Mesenchymal stem cell (in vitro differentiated cells and primary cell): ENCODE results near the gene RGS13.
A peak's percentile ranks its signal among the peaks of the same experiment; 100 is the strongest.

Experiments used
- DNase-seq: peaks from one replicate; pipeline ENCODE4 v3.0.0-alpha.2; 2013
- H2AFZ ChIP-seq: one replicate; pipeline ENCODE4 v1.6.1; 2013; ENCODE audit warnings: low read depth, mild to moderate bottlenecking, control low read depth, inconsistent platforms, low read length, moderate library complexity
- H2AK5ac ChIP-seq: 2 replicates; pipeline ENCODE4 v1.6.1; 2013; ENCODE audit warnings: low read length, moderate library complexity, mild to moderate bottlenecking, inconsistent platforms; ENCODE audit not compliant: severe bottlenecking
- H2BK120ac ChIP-seq: one replicate; pipeline ENCODE4 v1.6.1; 2013; ENCODE audit warnings: low read depth, mild to moderate bottlenecking, inconsistent platforms, low read length, moderate library complexity
- H2BK12ac ChIP-seq, 2 experiments: one replicate each; pipeline ENCODE4 v1.6.1; 2013; ENCODE audit warnings: inconsistent platforms in 2 of 2, low read length in 2 of 2, mild to moderate bottlenecking in 2 of 2, moderate library complexity in 2 of 2, control low read depth in 1 of 2
- H2BK15ac ChIP-seq: one replicate; pipeline ENCODE4 v1.6.1; 2013; ENCODE audit warnings: mild to moderate bottlenecking, low read depth, inconsistent platforms; ENCODE audit not compliant: poor library complexity, severe bottlenecking
- H2BK5ac ChIP-seq: 2 replicates; pipeline ENCODE4 v1.6.1; 2013; ENCODE audit warnings: low read depth, mild to moderate bottlenecking, low read length, control low read depth, inconsistent platforms; ENCODE audit not compliant: poor library complexity, severe bottlenecking
- H3K14ac ChIP-seq, 2 experiments: one replicate each; pipeline ENCODE4 v1.6.1; 2013; ENCODE audit warnings: inconsistent platforms in 2 of 2, low read length in 2 of 2, control low read depth in 1 of 2, mild to moderate bottlenecking in 1 of 2, moderate library complexity in 1 of 2
- H3K18ac ChIP-seq, 2 experiments: one replicate each; pipeline ENCODE4 v1.6.1; 2013; ENCODE audit warnings: inconsistent platforms in 2 of 2, low read length in 2 of 2, control low read depth in 1 of 2, low read depth in 1 of 2, mild to moderate bottlenecking in 1 of 2
- H3K23ac ChIP-seq, 2 experiments: one replicate each; pipeline ENCODE4 v1.6.1; 2013; ENCODE audit warnings: inconsistent platforms in 2 of 2, low read length in 2 of 2, mild to moderate bottlenecking in 2 of 2, moderate library complexity in 2 of 2, control low read depth in 1 of 2
- H3K27ac ChIP-seq: 2 replicates; pipeline ENCODE4 v1.5.1; 2013; ENCODE audit warnings: mild to moderate bottlenecking, moderate library complexity, low read length, control low read depth, inconsistent platforms; ENCODE audit not compliant: poor library complexity, severe bottlenecking
- H3K27me3 ChIP-seq, 2 experiments: 2 replicates each; pipeline versions ENCODE4 v1.6.1 to v1.7.0; 2013; ENCODE audit warnings: low read length in 2 of 2, mild to moderate bottlenecking in 2 of 2, moderate library complexity in 2 of 2, control low read depth in 1 of 2, inconsistent platforms in 1 of 2; ENCODE audit not compliant: control insufficient read depth in 1 of 2, insufficient read depth in 1 of 2
- H3K36me3 ChIP-seq, 2 experiments: 2 replicates each; pipeline versions ENCODE4 v1.6.1 to v1.7.0; 2013; ENCODE audit warnings: low read length in 2 of 2, control low read depth in 1 of 2, inconsistent platforms in 1 of 2, low read depth in 1 of 2, mild to moderate bottlenecking in 1 of 2; ENCODE audit not compliant: insufficient read depth in 2 of 2, control insufficient read depth in 1 of 2
- H3K4ac ChIP-seq, 2 experiments: one replicate each; pipeline ENCODE4 v1.6.1; 2013; ENCODE audit warnings: inconsistent platforms in 2 of 2, low read length in 2 of 2, mild to moderate bottlenecking in 2 of 2, moderate library complexity in 2 of 2, control low read depth in 1 of 2, low read depth in 1 of 2
- H3K4me1 ChIP-seq: 2 replicates; pipeline ENCODE4 v1.6.1; 2013; ENCODE audit warnings: low read depth, low read length, control low read depth; ENCODE audit not compliant: control insufficient read depth, insufficient read depth
- H3K4me2 ChIP-seq: 2 replicates; pipeline ENCODE4 v1.6.1; 2013; ENCODE audit warnings: low read length, mild to moderate bottlenecking, inconsistent platforms; ENCODE audit not compliant: poor library complexity, severe bottlenecking
- H3K4me3 ChIP-seq, 2 experiments: 2 replicates each; pipeline versions ENCODE4 v1.5.1 to v1.7.0; 2013; ENCODE audit warnings: low read length in 2 of 2, mild to moderate bottlenecking in 2 of 2, control low read depth in 1 of 2, low read depth in 1 of 2; ENCODE audit not compliant: insufficient read depth in 1 of 2
- H3K79me1 ChIP-seq: replicated peaks from 2 replicates; pipeline ENCODE4 v1.6.1; 2013; ENCODE audit warnings: mild to moderate bottlenecking, control low read depth, low read length, inconsistent platforms; ENCODE audit not compliant: poor library complexity, severe bottlenecking
- H3K9ac ChIP-seq: 2 replicates; pipeline ENCODE4 v1.7.0; 2013; ENCODE audit warnings: mild to moderate bottlenecking, low read length, moderate library complexity
- H3K9me3 ChIP-seq: 2 replicates; pipeline ENCODE4 v1.7.0; 2013; ENCODE audit warnings: mild to moderate bottlenecking, low read length; ENCODE audit not compliant: control insufficient read depth
- H4K8ac ChIP-seq: one replicate; pipeline ENCODE4 v1.6.1; 2013; ENCODE audit warnings: inconsistent platforms, mild to moderate bottlenecking, low read length, moderate library complexity
- H4K91ac ChIP-seq: one replicate; pipeline ENCODE4 v1.6.1; 2013; ENCODE audit warnings: mild to moderate bottlenecking, low read length, inconsistent platforms
- WGBS: methylation state at CpG from one replicate; pipeline ENCODE4 v1.1.7; 2013; ENCODE audit warnings: mixed read lengths; 5-methylcytosine and 5-hydroxymethylcytosine counted together

RGS13 gene

GRCh38 chr1:192603218-192603787 is 32.6 kb upstream of the RGS13 start:
- H3K14ac ChIP-seq, result no peak overlapping the region
- no peak overlapping the region for H3K23ac ChIP-seq
- no peaks in the 10 kb centered on the region for H3K36me3 ChIP-seq
- no peak overlapping the region for H3K4ac ChIP-seq
- H2AK5ac ChIP-seq, result no peak overlapping the region
- H2BK15ac ChIP-seq, result no peak overlapping the region
- H3K18ac ChIP-seq, result no peak overlapping the region
- 79% methylated on average over 3 of the region's 3 CpGs for WGBS
- H3K79me1 ChIP-seq, result no peaks in the 10 kb centered on the region
- H2BK120ac ChIP-seq, result no peak overlapping the region
- H3K9ac ChIP-seq, result no peak overlapping the region
- H3K27ac ChIP-seq, result no peak overlapping the region
- H4K91ac ChIP-seq, result no peak overlapping the region
- H3K4me3 ChIP-seq, result no peak overlapping the region
- H2BK12ac ChIP-seq, result no peak overlapping the region
- H3K9me3 ChIP-seq, result no peaks in the 10 kb centered on the region
- no peaks in the 10 kb centered on the region for H3K27me3 ChIP-seq
- H3K4me1 ChIP-seq, result no peaks in the 10 kb centered on the region
- H2BK5ac ChIP-seq, result no peak overlapping the region
- H2AFZ ChIP-seq, result no peak overlapping the region
- no peak overlapping the region for H4K8ac ChIP-seq
- DNase-seq, result no peak
- H3K4me2 ChIP-seq, result no peak overlapping the region

- Histone ChIP-seq H3K9me3 (no peaks in the 10 kb centered on the region), H3K27ac (no peak overlapping the region), H3K14ac (no peak overlapping the region), H3K4me2 (no peak overlapping the region), H3K36me3 (no peaks in the 10 kb centered on the region), H2BK15ac (no peak overlapping the region), H4K91ac (no peak overlapping the region), H2BK5ac (no peak overlapping the region), H3K18ac (no peak overlapping the region), H2AFZ (no peak overlapping the region), H2AK5ac (no peak overlapping the region), H2BK120ac (no peak overlapping the region), H2BK12ac (no peak overlapping the region), H3K79me1 (no peaks in the 10 kb centered on the region), H3K23ac (no peak overlapping the region), H3K4me1 (no peaks in the 10 kb centered on the region), H3K4ac (no peak overlapping the region), H3K27me3 (no peaks in the 10 kb centered on the region), H3K4me3 (no peak overlapping the region), H3K9ac (no peak overlapping the region), H4K8ac (no peak overlapping the region)
- 100% methylated on average over 1 of the region's 3 CpGs for WGBS
- peak; percentile 79 for DNase-seq
Observed at GRCh38 chr1:192604979-192605620, 30.8 kb upstream of the RGS13 start.

- Histone ChIP-seq H4K8ac (no peak overlapping the region), H2BK120ac (no peak overlapping the region), H3K4me2 (no peak overlapping the region), H3K79me1 (no peaks in the 10 kb centered on the region), H2BK15ac (no peak overlapping the region), H3K27me3 (no peaks in the 10 kb centered on the region), H3K4me1 (no peaks in the 10 kb centered on the region), H2BK5ac (no peak overlapping the region), H3K18ac (peak overlapping the region in 1 of 2 experiments; percentile 44), H4K91ac (no peak overlapping the region), H2AFZ (no peak overlapping the region), H3K14ac (no peak overlapping the region), H3K9ac (no peak overlapping the region), H3K36me3 (no peaks in the 10 kb centered on the region), H3K4ac (no peak overlapping the region), H2BK12ac (no peak overlapping the region), H3K9me3 (no peaks in the 10 kb centered on the region), H2AK5ac (no peak overlapping the region), H3K23ac (no peak overlapping the region), H3K4me3 (no peak overlapping the region), H3K27ac (no peak overlapping the region)
- no peak for DNase-seq
- WGBS, result 100% methylated on average over 1 of the region's 2 CpGs
Observed at GRCh38 chr1:192608671-192609070, 27.3 kb upstream of the RGS13 start.

- H3K27ac ChIP-seq, result no peak overlapping the region
- no peak overlapping the region for H3K14ac ChIP-seq
Observed at GRCh38 chr1:192609110-192610079, 26.6 kb upstream of the RGS13 start.

More at GRCh38 chr1:192609110-192610079, 26.6 kb upstream of the RGS13 start:
- no peak overlapping the region for H3K4me2 ChIP-seq
- H3K27me3 ChIP-seq, result no peaks in the 10 kb centered on the region
- no peak overlapping the region for H2AFZ ChIP-seq
- peak overlapping the region; percentile 71 to 99 for H2BK12ac ChIP-seq
- DNase-seq, result no peak
- H3K23ac ChIP-seq, result no peak overlapping the region
- H3K18ac ChIP-seq, result peak overlapping the region; percentile 29 to 70
- H4K91ac ChIP-seq, result peak overlapping the region; percentile 90
- 89% methylated on average over 6 of the region's 12 CpGs for WGBS
- no peak overlapping the region for H2BK5ac ChIP-seq
- no peaks in the 10 kb centered on the region for H3K36me3 ChIP-seq
- H3K9me3 ChIP-seq, result no peaks in the 10 kb centered on the region
- H2AK5ac ChIP-seq, result no peak overlapping the region
- H4K8ac ChIP-seq, result peak overlapping the region; percentile 84
- no peak overlapping the region for H2BK15ac ChIP-seq
- no peaks in the 10 kb centered on the region for H3K4me1 ChIP-seq
- H2BK120ac ChIP-seq, result no peak overlapping the region
- H3K9ac ChIP-seq, result peak overlapping the region; percentile 10
- H3K4me3 ChIP-seq, result no peak overlapping the region
- no peaks in the 10 kb centered on the region for H3K79me1 ChIP-seq
- H3K4ac ChIP-seq, result peak overlapping the region in 1 of 2 experiments; percentile 67
